ENCODE measurements around the gene VIPR2. TPM values are rescaled to one million over a fixed set of nuclear protein-coding genes. Genes with fewer than 3 reads are reported as not detected.

Gene VIPR2
- total and polyA plus RNA-seq, 2 of the 13 experiments (the other 11 are each of a cell fraction or from before 2014, with no cell fraction given), result not detected

- TF ChIP-seq ZNF687 (CRISPR knock-in tag; IDR thresholded peaks at IDR 0.05) (peak; percentile 74), KDM1A (CRISPR knock-in tag; IDR thresholded peaks at IDR 0.05) (no peak), PHF21A (CRISPR knock-in tag; IDR thresholded peaks at IDR 0.05) (no peak), UBTF (CRISPR knock-in tag; IDR thresholded peaks at IDR 0.05) (peak; percentile 82), ISL2 (CRISPR knock-in tag; IDR thresholded peaks at IDR 0.05) (peak; percentile 16; the same call in 1 of the 2 replicates), IRX3 (CRISPR knock-in tag; IDR thresholded peaks at IDR 0.05; ENCODE audit: borderline replicate concordance, low read depth) (no peak), SRY (CRISPR knock-in tag; IDR thresholded peaks at IDR 0.05) (peak; percentile 32; the same call in 1 of the 2 replicates), ZBTB1 (CRISPR knock-in tag; IDR thresholded peaks at IDR 0.05; ENCODE audit: borderline replicate concordance) (no peak), HBP1 (CRISPR knock-in tag; IDR thresholded peaks at IDR 0.05; ENCODE audit: low read depth) (no peak), ZFY (CRISPR knock-in tag; IDR thresholded peaks at IDR 0.05) (0 out of 2 replicates have a peak, but pooled peaks have one; percentile 7), JDP2 (CRISPR knock-in tag; IDR thresholded peaks at IDR 0.05; ENCODE audit: borderline replicate concordance) (no peak), ZNF354B (CRISPR knock-in tag; IDR thresholded peaks at IDR 0.05) (no peak), GATA4 (IDR thresholded peaks at IDR 0.05; ENCODE audit: borderline replicate concordance, low read depth) (no peak), SALL1 (CRISPR knock-in tag; IDR thresholded peaks at IDR 0.05) (peak; percentile 43), SIN3A (IDR thresholded peaks at IDR 0.05; ENCODE audit: borderline replicate concordance, low read depth, low read length) (no peak), ATF7-NPFF (CRISPR knock-in tag; IDR thresholded peaks at IDR 0.05; ENCODE audit: low read depth) (0 out of 2 replicates have a peak, but pooled peaks have one; percentile 20), ZSCAN31 (CRISPR knock-in tag; IDR thresholded peaks at IDR 0.05; ENCODE audit: low read depth) (peak; percentile 68), KLF11 (CRISPR knock-in tag; IDR thresholded peaks at IDR 0.05) (no peak)
- TF ChIP-seq, protein P1, sequence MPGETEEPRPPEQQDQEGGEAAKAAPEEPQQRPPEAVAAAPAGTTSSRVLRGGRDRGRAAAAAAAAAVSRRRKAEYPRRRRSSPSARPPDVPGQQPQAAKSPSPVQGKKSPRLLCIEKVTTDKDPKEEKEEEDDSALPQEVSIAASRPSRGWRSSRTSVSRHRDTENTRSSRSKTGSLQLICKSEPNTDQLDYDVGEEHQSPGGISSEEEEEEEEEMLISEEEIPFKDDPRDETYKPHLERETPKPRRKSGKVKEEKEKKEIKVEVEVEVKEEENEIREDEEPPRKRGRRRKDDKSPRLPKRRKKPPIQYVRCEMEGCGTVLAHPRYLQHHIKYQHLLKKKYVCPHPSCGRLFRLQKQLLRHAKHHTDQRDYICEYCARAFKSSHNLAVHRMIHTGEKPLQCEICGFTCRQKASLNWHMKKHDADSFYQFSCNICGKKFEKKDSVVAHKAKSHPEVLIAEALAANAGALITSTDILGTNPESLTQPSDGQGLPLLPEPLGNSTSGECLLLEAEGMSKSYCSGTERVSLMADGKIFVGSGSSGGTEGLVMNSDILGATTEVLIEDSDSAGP (CRISPR knock-in tag; IDR thresholded peaks at IDR 0.05; ENCODE audit: borderline replicate concordance), result peak; percentile 56; the same call in 1 of the 2 replicates
- TF ChIP-seq, protein P2, sequence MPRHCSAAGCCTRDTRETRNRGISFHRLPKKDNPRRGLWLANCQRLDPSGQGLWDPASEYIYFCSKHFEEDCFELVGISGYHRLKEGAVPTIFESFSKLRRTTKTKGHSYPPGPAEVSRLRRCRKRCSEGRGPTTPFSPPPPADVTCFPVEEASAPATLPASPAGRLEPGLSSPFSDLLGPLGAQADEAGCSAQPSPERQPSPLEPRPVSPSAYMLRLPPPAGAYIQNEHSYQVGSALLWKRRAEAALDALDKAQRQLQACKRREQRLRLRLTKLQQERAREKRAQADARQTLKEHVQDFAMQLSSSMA (CRISPR knock-in tag; IDR thresholded peaks at IDR 0.05), result no peak; the same call in 1 of the 2 replicates
These were observed 114.1 kb downstream of the VIPR2 start (continued) for GRCh38 chr7:159030490-159031134.
